Fibroblast of skin of right quadriceps (primary cell): ENCODE measurements around the gene SYT13.

Source experiments
- DNase-seq: peaks from one replicate; pipeline ENCODE4 v3.0.0-alpha.2; 2013

SYT13 gene

DNA sequence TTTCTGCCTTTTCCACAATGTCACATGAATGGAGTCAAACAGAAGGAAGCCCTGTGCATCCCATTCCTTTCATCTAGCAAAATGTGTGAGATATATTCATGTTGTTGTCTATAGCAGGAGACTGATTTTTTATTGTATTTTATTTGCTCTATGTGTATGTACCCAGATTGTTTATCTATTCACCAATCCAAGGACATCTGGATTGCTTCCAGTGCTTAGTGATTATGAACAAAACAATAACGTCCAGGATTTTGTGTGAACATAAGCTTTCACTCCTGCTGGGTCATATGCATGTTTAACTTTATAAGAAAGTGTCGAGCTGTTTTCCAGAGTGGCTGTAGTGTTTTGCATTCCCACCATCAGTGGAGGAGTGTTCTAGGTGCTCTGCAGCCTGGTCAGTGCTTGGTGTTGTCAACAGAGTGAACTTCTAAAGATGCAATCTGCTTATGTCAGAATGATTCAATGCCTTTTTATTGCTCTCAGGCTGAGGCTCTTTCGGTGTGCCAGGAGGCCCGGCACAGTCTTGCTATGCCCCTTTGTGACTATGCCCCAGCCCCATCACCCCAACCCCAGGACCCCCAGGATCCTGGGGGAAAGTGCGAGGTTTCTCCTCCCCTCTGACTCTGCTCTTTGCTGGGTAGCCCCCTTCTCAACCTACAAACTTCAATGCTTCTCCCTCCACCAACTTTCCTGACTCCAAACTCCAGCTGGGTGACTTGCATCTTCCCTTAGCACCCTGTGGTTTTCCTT is 19.9 kb upstream of the SYT13 start:
- no peak for DNase-seq

DNA sequence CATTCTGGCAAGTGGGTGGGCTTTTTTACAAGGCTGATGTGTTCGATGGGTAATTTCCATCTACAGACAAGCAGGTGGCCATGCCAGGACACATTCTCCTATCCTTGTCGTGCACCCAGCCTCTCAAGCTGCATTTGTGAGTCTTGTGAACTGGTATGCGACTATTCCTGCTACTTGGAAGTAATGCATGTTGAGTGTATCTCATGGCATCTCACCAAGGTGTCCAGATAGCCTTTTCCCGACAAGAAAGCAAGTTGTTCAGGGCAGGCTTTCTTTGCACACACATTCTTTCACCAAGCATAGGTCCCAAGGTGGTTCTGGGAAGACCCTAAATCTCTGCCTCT is 18.8 kb upstream of the SYT13 start:
- DNase-seq: no peak

DNA sequence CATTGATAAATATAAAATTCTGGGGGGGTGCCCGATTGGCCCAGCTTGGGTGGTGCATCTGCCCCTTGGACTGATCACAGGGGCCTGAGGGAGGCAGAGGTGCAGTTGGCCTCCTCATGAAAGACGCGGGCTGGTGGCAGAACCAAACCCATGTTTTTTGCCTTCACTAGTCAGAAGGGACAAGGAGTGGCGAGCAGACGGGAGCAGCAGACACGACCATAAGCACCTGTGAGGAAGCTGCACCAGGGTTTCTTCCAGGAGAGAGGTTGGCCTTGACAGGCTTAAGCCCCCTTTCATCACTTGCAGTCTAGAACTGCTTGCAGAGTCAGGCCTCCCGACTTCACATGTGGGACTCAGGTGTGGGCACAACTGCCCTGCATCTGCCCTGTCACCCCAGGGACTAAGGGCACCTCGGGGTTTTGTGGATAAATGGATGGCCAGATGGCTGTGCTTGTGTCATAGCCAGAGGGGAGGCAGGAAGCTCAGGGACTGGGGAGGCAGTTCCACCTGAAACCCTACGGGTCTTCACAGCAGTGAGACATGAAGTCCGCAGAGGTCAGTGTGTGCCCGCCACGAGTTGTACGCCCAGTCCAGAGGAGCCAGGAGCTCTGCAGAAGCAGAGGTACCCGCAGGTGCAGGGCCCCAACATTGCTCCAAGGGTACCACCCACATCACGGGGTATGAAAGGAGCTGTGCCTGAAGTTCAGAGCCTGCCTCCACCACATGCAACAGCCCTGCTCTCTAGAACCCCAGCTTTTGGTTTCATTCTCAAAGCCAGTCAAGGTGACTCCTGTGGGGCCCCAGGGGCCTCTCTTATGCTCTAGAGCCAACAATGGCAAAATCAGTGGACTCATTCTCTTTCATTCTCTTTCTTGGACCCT is 18.2 kb upstream of the SYT13 start:
- DNase-seq: no peak

DNA sequence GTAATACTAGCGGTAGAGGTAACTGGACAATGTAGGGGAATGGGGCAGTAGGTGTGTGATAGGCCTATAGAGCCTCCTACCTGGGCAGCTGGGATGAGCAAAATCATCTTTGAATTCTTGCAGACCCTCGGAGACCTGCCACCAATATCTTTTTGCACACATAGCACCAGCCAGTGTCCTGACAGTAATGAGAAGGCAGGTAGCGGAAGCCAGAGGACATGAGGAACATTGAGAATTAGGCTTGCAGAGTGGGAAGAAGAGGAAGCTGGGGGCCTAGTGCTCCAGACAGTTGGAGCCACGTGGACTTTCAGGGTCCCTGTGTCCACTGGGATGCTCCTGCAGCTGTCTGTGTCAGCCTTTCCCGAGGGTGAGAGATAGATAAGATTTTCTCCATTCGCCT is 17.2 kb upstream of the SYT13 start:
- no peak for DNase-seq

DNA sequence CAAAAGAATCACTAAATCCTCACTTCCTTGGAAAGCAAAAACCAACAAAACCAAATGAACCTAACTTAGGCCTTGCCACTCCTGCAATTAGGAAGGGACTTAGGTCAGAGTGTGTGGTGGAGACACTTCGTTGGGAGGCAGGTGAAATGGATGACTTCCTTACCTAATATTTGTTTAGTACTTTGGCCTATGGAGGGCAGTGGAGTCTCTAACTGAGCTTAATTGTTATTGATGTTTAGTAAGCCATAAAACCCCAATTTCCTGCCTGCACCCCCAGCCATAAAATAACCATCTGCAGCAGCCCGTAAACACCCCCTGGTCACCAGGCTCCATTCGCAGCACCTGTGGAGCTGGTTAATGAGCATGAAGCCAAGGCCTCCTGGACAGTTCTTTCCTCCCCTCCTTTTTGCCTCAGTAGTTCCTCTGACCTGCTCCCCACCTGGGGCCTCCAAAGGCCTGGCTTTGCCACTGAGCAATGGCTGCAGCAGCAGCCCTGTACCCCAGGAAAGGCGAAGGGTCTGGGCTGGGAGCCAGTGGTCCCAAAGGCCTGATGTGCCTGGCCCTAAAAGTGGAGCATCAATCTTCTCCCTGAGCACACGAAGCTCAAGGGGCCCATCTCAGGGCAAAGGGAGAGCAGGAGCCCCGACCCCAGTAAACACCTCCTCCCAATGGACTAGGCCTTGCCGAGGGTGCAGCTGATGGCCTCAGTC is 15.6 kb upstream of the SYT13 start:
- DNase-seq: no peak

DNA sequence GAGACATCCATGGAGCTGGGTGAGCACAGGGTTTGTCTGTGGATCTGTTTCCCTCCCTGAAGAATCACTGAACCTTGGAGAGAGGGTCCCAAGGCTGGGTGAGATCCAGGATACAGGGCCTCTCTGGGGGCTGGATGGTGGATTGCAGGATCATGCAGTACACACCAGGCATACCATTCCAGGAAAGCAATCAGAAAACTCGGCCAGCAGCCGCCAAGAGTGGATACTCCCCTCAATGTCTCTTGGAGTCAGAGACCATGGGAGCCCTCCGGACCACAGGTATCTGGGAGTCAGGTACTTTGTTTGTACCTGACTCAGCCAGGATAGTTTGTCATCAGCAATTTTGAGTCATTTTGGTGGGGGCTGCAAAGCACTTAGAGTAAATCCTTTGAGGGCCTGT is 14.6 kb upstream of the SYT13 start:
- DNase-seq: no peak

DNA sequence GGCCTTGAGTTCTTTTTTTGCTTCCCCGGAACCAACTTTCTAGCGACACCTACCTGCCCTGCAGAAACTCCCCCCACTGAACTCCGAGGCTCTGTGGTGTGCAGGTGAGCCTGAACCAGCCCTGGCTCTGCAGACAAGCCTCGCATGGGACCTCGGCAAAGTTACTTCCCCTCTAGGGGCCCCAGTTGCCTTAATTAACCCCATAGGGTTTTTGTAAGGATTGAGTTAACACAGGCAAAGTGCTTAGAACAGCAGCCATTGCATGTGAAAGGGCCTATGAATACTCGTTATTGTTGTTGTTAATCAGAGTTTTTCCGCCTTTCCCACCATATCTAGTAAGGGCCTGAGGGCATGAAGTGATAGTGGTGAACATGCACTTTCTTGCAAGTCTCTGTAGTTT is 12.6 kb upstream of the SYT13 start:
- no peak for DNase-seq

DNA sequence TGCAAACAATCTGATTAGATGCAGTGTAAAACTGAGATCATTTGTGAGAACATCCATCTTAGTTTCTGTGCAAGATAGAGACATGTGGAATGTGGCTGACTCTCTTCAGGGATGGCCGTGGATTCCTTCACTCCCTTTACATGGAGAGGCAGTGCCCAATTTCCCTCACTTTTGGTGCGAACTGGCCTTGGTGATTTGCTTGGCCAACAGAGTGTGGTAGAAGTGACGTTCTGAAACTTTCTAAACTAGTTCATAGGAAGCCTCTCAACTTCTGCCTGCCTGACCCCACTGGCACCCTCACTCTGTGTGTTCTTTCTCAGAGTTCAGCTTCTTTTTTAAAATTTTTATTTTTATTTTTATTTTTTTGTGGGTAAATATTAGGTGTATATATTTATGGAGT is 9.9 kb upstream of the SYT13 start:
- no peak for DNase-seq

DNA sequence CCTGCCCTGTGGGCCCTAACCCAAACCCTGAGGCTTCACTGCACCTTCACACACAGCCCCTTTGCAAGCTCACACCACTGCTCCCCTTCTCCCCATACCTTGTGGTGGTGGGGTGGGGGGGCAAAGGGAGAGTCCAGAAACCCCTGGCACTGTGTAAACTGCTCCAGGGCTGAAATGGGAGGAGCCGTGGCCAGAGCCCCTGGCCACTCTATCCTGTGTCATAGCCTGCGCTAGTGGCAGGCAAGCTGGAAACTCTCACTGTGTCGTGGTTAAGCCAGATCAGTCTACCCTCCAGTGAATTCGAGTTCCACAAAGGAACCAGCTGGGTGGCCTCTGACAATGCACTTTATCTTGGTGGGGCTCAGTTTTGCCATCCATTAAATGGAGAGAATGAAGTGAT is 8.4 kb upstream of the SYT13 start:
- no peak for DNase-seq

DNA sequence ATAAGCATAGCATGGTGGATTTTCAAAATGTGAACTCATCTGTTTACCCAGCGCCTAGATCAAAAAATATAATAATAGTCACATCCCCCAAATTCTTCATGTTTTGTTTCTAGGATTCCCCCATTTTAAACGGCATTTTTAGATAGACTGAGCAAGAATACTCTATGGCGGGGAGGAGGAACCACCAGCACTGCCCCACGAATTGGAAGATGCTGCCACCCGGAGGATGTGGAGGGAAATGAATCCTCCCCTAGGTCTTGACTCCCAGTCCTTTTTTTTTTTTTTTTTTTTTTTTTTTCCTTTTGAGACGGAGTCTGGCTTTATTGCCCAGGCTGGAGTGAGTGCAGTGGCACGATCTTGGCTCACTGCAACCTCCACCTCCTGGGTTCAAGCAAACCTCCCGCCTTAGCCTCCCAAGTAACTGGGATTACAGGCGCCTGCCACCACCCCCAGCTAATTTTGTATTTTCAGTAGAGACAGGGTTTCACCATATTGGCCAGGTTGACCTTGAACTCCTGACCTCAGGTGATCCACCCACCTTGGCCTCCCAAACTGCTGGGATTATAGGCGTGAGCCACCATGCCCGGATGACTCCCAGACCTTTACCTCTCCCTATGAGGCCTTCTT is 7.5 kb upstream of the SYT13 start:
- peak; percentile 71 for DNase-seq

DNA sequence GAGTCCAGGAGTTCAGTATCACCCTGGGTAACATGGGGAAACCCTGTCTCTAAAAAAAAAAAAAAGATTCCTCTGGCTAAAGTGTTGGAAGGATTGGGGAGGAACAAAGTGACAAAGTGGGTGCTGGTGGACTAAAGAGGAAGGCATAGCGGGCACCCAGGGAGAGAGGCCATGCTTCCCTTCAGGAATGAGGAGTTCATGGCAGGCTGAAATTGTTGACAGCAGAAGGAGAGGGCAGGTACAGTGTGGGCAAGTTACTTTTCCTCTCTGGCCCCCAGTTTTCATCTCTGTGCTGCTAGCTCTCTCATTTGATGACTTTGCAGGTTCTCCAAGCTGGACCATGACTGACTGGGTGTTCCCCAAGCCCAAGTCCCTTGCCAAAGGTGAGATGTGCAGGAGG is 4.4 kb upstream of the SYT13 start:
- DNase-seq: no peak

DNA sequence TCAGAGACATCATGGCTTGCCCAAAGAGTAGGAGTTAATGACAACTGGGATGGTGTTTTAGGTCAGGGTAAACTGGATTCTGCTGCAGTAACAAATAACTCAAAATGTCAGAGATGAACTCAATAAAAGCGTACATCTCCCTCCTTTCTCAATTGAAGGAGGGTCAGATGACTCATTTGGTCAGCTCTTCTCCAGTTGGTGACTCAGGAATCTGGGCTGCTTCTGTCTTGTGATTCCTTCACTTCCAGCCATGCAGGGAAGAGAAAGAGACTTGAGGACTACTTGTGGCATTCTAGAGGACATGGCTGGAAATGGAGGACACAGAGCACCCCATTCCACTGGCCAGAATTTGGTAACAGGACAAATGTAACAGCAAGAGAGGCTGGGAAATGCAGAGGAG is 3.2 kb upstream of the SYT13 start:
- peak; percentile 15 for DNase-seq

DNA sequence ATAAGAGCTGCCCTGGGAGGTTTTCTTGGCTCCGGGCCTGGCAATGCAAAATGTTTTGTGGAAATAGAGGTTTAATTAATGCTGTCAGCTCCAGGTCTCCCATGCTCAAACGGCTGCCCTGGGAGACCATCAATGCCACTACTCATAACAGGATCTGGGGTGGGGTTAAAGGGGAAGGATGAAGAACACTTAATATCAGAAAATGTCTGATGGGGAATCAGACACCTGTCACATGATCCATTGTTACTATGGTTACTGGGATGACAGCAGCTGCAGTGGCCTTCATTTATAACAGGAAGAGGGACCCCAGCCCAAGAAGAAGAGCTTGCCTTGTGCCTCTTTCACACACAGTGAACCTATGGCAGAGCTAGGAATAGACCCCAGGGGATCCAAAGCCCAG is 2.2 kb upstream of the SYT13 start:
- no peak for DNase-seq

DNA sequence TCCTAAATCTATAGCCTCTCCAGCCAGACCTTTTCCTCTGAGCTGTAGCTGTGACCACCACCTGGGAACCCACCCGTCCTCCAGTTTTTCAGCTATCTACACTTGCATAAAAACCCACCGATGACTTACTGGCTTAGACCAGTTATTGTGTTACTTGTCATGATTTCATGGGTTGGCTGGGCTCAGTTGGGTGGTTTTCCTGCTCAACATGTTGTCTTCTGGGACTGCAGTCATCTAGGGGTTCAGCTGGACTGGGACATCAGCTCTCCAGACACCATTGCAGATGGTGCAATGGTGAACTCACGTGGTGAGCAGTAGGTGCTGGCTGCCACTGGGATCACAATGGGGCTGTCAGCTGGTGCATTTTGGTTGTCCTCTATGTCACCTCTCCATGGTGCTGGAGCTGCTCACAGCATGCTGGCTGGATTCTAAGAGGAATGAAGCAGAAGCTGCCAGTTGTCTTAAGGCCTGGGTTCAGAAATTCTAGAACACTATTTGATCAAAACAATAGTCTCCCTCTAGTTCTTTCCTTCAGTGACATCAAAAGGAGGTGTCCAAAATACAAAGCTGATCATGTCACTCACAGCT is 1.3 kb upstream of the SYT13 start:
- no peak for DNase-seq

DNA sequence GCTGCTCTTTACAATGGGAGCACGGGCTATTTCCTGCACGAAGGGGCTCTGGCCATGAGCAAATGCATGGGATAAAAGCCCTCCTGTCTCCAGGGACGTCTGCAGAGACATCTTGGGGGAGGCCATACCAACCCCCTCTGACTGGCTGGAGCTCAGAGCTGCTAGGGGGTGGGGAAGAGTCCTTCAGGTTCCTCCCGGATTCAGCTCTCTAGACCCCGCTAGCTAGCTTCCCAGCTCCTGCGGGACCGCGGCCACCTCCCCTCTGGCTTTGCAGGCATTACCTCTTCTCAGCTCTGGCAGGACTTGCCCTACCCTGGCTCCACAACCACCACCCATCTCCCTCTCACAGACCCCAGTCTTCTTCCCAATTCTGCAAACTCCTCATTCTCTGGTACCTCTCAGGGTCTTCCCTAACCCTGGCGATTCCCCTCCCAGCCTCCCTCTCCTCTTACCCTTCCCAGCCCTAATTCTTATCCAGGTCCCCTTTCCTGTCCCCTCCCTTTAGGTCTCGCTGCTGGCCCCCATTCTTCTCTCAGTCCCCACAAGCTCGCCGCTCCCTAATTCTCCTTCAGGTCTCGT is 802 bp downstream of the SYT13 start:
- DNase-seq: no peak

DNA sequence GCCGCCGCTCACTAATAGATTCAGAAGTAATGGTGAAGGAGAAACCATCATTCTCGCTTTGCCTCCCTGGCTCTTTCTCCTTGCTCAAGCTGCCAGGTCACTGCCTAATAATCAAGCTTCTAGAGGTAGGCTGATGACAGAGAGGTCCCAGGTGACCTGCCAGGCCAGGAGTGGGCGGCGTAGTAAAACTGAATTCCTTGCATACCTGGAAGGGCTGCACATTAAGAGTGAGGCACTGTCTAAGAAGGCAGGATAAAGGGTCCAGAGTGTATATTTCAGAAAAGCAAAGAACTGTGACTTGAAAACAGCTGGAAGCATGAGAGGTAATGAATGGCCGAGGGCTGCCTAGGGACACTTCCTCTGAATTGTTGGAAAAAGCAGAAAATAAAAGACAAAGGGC is 4.1 kb downstream of the SYT13 start:
- no peak for DNase-seq

DNA sequence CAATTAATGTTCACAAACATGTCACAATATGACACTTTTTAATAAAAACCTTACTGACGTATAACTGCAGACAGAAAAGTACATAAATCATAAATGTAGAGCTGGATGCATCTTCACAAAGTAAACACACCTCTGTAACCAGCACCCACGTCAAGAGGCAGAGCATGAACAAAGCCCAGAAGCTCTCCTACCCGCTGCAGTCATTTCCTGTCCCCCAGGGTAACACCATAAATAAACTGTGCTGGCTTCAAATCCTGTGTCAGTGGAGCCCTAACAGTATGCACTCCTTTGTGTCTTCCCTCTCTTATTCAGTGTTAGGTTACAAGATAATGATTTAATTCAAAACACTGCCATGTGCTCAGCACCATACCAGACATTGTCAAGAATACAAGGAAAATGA is 5.7 kb downstream of the SYT13 start:
- no peak for DNase-seq

DNA sequence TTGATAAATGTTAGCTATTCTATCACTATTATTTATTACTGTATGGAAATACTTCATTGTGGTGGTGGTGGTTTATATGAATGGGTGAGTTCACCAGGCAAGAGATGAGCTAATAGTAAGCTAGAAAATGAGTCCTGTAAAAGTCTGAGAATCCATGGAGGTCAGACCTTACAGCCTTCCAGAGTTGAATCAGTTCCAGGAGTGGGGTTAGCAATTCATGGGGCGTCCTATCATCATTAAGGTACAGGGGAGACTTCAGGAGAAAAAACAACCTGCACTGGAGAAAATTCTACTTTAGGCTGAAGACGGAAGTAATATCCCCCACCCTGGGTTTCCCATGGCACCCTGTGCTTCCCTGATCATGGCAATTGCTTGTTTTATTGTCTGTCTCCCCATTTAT is 6.5 kb downstream of the SYT13 start:
- no peak for DNase-seq

DNA sequence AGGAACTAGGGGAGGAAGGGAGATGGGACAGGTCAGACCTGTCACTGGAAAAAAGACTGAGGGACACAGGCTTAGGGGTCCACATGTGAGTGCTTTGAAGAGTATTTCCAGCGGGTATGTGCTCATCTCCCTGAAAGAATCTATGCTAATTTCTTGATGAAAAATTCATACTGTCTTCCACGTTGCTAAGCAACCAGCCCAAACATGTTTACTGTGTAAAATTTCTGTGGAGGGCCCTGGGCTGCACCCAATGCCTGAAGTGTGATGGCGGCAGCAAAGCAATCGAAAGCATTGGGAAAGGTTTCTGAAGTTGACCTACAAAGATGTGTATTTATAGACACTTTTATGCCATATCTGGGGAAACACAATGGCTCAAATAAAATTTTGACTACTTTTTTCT is 7.4 kb downstream of the SYT13 start:
- no peak for DNase-seq

DNA sequence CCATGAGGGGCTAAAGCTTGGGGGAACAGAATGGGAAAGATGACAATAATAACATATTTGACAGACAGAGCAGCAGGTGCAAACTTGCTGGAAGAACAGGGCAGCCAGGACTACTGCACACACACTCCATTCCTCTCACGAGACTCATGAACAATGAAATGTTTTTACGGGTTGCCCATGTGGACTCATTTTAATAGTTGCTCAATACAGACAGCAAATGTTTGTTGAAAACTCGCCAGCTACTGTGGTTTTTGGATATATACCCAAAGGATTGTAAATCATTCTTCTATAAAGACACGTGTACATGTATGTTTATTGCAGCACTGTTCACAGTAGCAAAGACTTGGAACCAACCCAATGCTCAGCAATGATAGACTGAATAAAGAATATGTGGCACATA is 10.3 kb downstream of the SYT13 start:
- peak; percentile 38 for DNase-seq

DNA sequence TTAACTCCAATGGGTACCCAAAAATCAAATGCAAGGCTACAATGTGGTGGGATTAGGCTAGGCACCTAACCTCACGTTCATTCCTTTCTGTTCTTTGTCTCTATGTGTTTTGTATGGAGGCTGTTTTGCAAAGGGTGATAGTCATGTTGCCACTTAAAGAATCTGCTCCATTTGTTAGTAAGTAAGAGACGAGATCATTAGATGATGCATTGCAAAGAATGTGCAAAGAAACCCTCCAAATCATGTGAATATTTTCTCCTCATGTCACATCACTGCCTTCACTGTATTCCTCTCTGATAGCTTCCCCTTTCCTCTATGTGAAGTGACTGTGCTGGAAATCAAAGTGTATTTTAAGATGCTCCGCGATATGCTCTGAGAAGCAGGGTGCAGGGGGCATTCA is 11.9 kb downstream of the SYT13 start:
- no peak for DNase-seq

DNA sequence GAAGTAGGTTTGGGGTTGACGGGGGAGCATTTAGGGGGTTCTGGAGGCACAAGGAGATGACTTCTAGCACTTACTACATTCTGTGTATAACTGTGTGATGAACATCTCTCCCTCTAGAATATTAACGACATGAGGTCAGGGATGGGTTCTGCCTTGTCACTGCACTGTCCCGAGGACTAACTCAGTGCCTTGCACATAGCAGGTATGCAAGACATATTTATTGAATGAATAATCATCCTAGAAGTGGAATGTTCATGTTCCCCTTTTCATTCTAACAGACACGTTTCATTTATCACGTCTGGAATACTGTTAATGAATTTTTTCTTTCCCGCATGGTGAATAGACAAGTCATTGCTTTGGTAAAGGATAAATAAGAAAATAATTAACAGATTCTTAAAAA is 12.6 kb downstream of the SYT13 start:
- DNase-seq: no peak

DNA sequence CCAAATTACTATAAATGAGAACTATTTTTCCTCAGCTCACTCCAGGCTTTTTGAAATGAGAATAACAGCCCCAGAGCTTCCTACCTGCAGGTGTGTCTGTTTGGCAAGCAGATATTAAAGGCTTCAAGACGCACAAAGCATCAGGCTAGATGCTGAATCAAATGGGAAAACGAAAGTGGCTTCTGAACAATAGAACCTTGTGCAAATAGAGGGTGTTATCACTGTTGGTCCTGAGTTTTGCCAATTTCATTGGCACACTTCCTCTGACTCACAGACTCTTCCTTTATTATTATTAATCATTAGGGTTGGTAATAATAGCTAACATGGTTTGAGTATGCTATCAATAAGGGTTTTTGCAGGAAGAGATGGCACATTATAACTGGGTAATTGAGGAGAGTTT is 13.4 kb downstream of the SYT13 start:
- no peak for DNase-seq
